Measurements from ENCODE around the gene TBC1D9B.

TBC1D9B gene

GRCh38 chr5:179915406-179915935 lies 7.8 kb upstream of the TBC1D9B start:
- H3K27me3 Mint-ChIP-seq, result peaks cover 4% of the 10 kb centered on the region
- H3K4me3 Mint-ChIP-seq, result no peak overlapping the region
- no peaks in the 10 kb centered on the region for H3K36me3 Mint-ChIP-seq (ENCODE audit: low read depth)
- H3K9me3 Mint-ChIP-seq, result no peaks in the 10 kb centered on the region
- peaks cover 9% of the 10 kb centered on the region for H3K4me1 Mint-ChIP-seq (ENCODE audit: low read depth)
- H3K27ac Mint-ChIP-seq, result no peak overlapping the region

GRCh38 chr5:179914032-179914755 lies 6.5 kb upstream of the TBC1D9B start:
- Mint-ChIP-seq H3K9me3 (no peaks in the 10 kb centered on the region), H3K4me3 (no peak overlapping the region), H3K36me3 (ENCODE audit: low read depth) (no peaks in the 10 kb centered on the region), H3K27me3 (peaks cover 4% of the 10 kb centered on the region), H3K4me1 (ENCODE audit: low read depth) (peaks cover 9% of the 10 kb centered on the region), H3K27ac (no peak overlapping the region)

GRCh38 chr5:179913461-179913860 lies 5.8 kb upstream of the TBC1D9B start:
- Mint-ChIP-seq H3K4me3 (no peak overlapping the region), H3K27ac (no peak overlapping the region), H3K36me3 (ENCODE audit: low read depth) (no peaks in the 10 kb centered on the region), H3K27me3 (peaks cover 4% of the 10 kb centered on the region), H3K4me1 (ENCODE audit: low read depth) (peaks cover 9% of the 10 kb centered on the region), H3K9me3 (no peaks in the 10 kb centered on the region)

GRCh38 chr5:179912951-179913350 lies 5.3 kb upstream of the TBC1D9B start:
- no peaks in the 10 kb centered on the region for H3K36me3 Mint-ChIP-seq (ENCODE audit: low read depth)

GRCh38 chr5:179912386-179912785 lies 4.7 kb upstream of the TBC1D9B start:
- Mint-ChIP-seq H3K4me1 (ENCODE audit: low read depth) (peaks cover 13% of the 10 kb centered on the region), H3K27me3 (peaks cover 4% of the 10 kb centered on the region), H3K27ac (no peak overlapping the region)

More at GRCh38 chr5:179912951-179913350, 5.3 kb upstream of the TBC1D9B start:
- Mint-ChIP-seq H3K4me1 (ENCODE audit: low read depth) (peaks cover 12% of the 10 kb centered on the region), H3K27ac (no peak overlapping the region), H3K9me3 (no peaks in the 10 kb centered on the region), H3K4me3 (no peak overlapping the region), H3K27me3 (peaks cover 4% of the 10 kb centered on the region)

GRCh38 chr5:179909224-179909623 lies 1.5 kb upstream of the TBC1D9B start:
- Mint-ChIP-seq H3K4me1 (ENCODE audit: low read depth) (peaks cover 31% of the 10 kb centered on the region), H3K27me3 (no peaks in the 10 kb centered on the region), H3K27ac (no peak overlapping the region), H3K9me3 (no peaks in the 10 kb centered on the region), H3K36me3 (ENCODE audit: low read depth) (peaks cover 14% of the 10 kb centered on the region), H3K4me3 (no peak overlapping the region)

More at GRCh38 chr5:179912386-179912785, 4.7 kb upstream of the TBC1D9B start:
- Mint-ChIP-seq H3K36me3 (ENCODE audit: low read depth) (no peaks in the 10 kb centered on the region), H3K4me3 (no peak overlapping the region), H3K9me3 (no peaks in the 10 kb centered on the region)

GRCh38 chr5:179908528-179908927 lies 831 bp upstream of the TBC1D9B start:
- Mint-ChIP-seq H3K4me1 (ENCODE audit: low read depth) (peaks cover 26% of the 10 kb centered on the region), H3K4me3 (peak overlapping the region; percentile 79), H3K27me3 (no peaks in the 10 kb centered on the region), H3K36me3 (ENCODE audit: low read depth) (peaks cover 18% of the 10 kb centered on the region), H3K27ac (peak overlapping the region; percentile 75), H3K9me3 (no peaks in the 10 kb centered on the region)

- Mint-ChIP-seq H3K4me1 (ENCODE audit: low read depth) (peaks cover 26% of the 10 kb centered on the region), H3K9me3 (no peaks in the 10 kb centered on the region), H3K36me3 (ENCODE audit: low read depth) (peaks cover 23% of the 10 kb centered on the region), H3K27me3 (no peaks in the 10 kb centered on the region), H3K4me3 (peak overlapping the region; percentile 89), H3K27ac (peak overlapping the region; percentile 76)
Measured at GRCh38 chr5:179906795-179907555, 722 bp downstream of the TBC1D9B start.

GRCh38 chr5:179906294-179906794 lies 1.4 kb downstream of the TBC1D9B start:
- Mint-ChIP-seq H3K4me1 (ENCODE audit: low read depth) (peaks cover 26% of the 10 kb centered on the region), H3K27me3 (no peaks in the 10 kb centered on the region), H3K4me3 (peak overlapping the region; percentile 89), H3K36me3 (ENCODE audit: low read depth) (peaks cover 25% of the 10 kb centered on the region), H3K27ac (peak overlapping the region; percentile 68), H3K9me3 (no peaks in the 10 kb centered on the region)

GRCh38 chr5:179905161-179905560 lies 2.5 kb downstream of the TBC1D9B start:
- Mint-ChIP-seq H3K36me3 (ENCODE audit: low read depth) (peaks cover 32% of the 10 kb centered on the region), H3K4me1 (ENCODE audit: low read depth) (peaks cover 26% of the 10 kb centered on the region), H3K27me3 (no peaks in the 10 kb centered on the region), H3K9me3 (no peaks in the 10 kb centered on the region), H3K27ac (no peak overlapping the region), H3K4me3 (no peak overlapping the region)

- Mint-ChIP-seq H3K27me3 (no peaks in the 10 kb centered on the region), H3K4me3 (no peak overlapping the region), H3K36me3 (ENCODE audit: low read depth) (peaks cover 38% of the 10 kb centered on the region), H3K4me1 (ENCODE audit: low read depth) (peaks cover 26% of the 10 kb centered on the region), H3K9me3 (no peaks in the 10 kb centered on the region), H3K27ac (no peak overlapping the region)
Measured at GRCh38 chr5:179904463-179905160, 3.1 kb downstream of the TBC1D9B start.

- Mint-ChIP-seq H3K36me3 (ENCODE audit: low read depth) (peaks cover 49% of the 10 kb centered on the region), H3K27me3 (no peaks in the 10 kb centered on the region), H3K9me3 (no peaks in the 10 kb centered on the region), H3K4me3 (no peak overlapping the region), H3K4me1 (ENCODE audit: low read depth) (peaks cover 21% of the 10 kb centered on the region), H3K27ac (no peak overlapping the region)
Measured at GRCh38 chr5:179902763-179903158, 4.9 kb downstream of the TBC1D9B start.

- Mint-ChIP-seq H3K27ac (no peak overlapping the region), H3K27me3 (no peaks in the 10 kb centered on the region), H3K4me1 (ENCODE audit: low read depth) (peaks cover 21% of the 10 kb centered on the region), H3K36me3 (ENCODE audit: low read depth) (peaks cover 54% of the 10 kb centered on the region), H3K9me3 (no peaks in the 10 kb centered on the region), H3K4me3 (no peak overlapping the region)
Measured at GRCh38 chr5:179901915-179902762, 5.6 kb downstream of the TBC1D9B start.

GRCh38 chr5:179901462-179901861 lies 6.2 kb downstream of the TBC1D9B start:
- Mint-ChIP-seq H3K36me3 (ENCODE audit: low read depth) (peaks cover 54% of the 10 kb centered on the region), H3K4me1 (ENCODE audit: low read depth) (peaks cover 15% of the 10 kb centered on the region), H3K27me3 (no peaks in the 10 kb centered on the region), H3K4me3 (no peak overlapping the region), H3K9me3 (no peaks in the 10 kb centered on the region), H3K27ac (no peak overlapping the region)
